Prostate gland (tissue), 2 donors: Measurements from ENCODE around the gene MCCC2. TPM values are rescaled to one million over a fixed set of nuclear protein-coding genes. Genes with fewer than 3 reads are reported as not detected.
"Not testable (repeated sequence)": the region's sequence is repeated elsewhere in the genome, so short reads cannot be mapped to it uniquely, and the experiment has no call there.

Experiments used
- DNase-seq: peaks from one replicate; pipeline ENCODE4 v3.0.0-alpha.2; 2019; ENCODE audit warnings: low spot score
- H3K27ac ChIP-seq, 2 donors: fragments of 200-600 bp; sonication (generic); 2 replicates each; pipeline ENCODE4 v1.5.1; 2017 to 2019
- H3K27me3 ChIP-seq: fragments of 200-600 bp; sonication (generic); replicated peaks from 2 replicates; pipeline ENCODE4 v1.5.1; 2019; ENCODE audit not compliant: insufficient read depth
- H3K36me3 ChIP-seq, 2 donors: fragments of 200-600 bp; sonication (generic); 1 replicate in 1 of 2; 2 replicates in 1 of 2; pipeline versions ENCODE4 v1.5.1 to v1.8.1; 2017 to 2019
- H3K4me1 ChIP-seq: fragments of 200-600 bp; sonication (generic); replicated peaks from 2 replicates; pipeline ENCODE4 v1.5.1; 2019
- H3K4me3 ChIP-seq, 2 donors: fragments of 200-600 bp; sonication (generic); 2 replicates each; pipeline ENCODE4 v1.5.1; 2017 to 2019
- H3K9me3 ChIP-seq: fragments of 200-600 bp; sonication (generic); 2 replicates; pipeline ENCODE4 v1.5.1; 2017
- CTCF ChIP-seq, 4 experiments: fragments of 200-600 bp in 2 of 4; fragments of 450-650 bp in 2 of 4; sonication (generic) in 2 of 4; IDR thresholded peaks; 1 replicate in 3 of 4; 2 replicates in 1 of 4; pipeline ENCODE4 v1.5.1; 2016 to 2019; ENCODE audit warnings: antibody characterized with exemption in 4 of 4, mild to moderate bottlenecking in 2 of 4, moderate library complexity in 2 of 4
- POLR2A ChIP-seq: fragments of 450-650 bp; IDR thresholded peaks from one replicate; pipeline ENCODE4 v1.6.1; 2016; ENCODE audit warnings: antibody characterized with exemption, mild to moderate bottlenecking
- POLR2AphosphoS5 ChIP-seq: sonication (generic); formaldehyde crosslinking; IDR thresholded peaks from one replicate; pipeline ENCODE4 v1.6.1; 2017; ENCODE audit warnings: antibody characterized with exemption
- WGBS: methylation state at CpG from one replicate; pipeline ENCODE4 v1.1.5; 2018; 5-methylcytosine and 5-hydroxymethylcytosine counted together
- intact Hi-C: fragments of 100-400 bp; cut with DNase I; formaldehyde crosslinking; loops from one replicate; pipeline ENCODE4 v1.14.2; 2022
- total RNA-seq, 2 donors: library from RNA; depleted of rRNA; stranded (reverse); fragments of >200 nt; gene quantifications; one replicate each; pipeline ENCODE4 v1.1.0, GENCODE V29; 2016

MCCC2 gene
- total RNA-seq, 2 donors from 2014 or later, result 53.0 to 141 TPM

GRCh38 chr5:71601222-71602026 is 14.3 kb downstream of the MCCC2 start:
- DNase-seq, result peak; percentile 60
- 18% methylated on average over 6 of the region's 6 CpGs for WGBS
- no peaks in the 10 kb centered on the region for H3K36me3 ChIP-seq
- intact Hi-C loops, result no loop called here
- TF ChIP-seq CTCF (IDR thresholded peaks at IDR 0.05), result peak in 3 of 4 experiments; percentile 38 to 57 (median 49)
- no peak for TF ChIP-seq POLR2A
- TF ChIP-seq POLR2AphosphoS5, result peak; percentile 54
- H3K27me3 ChIP-seq, result no peaks in the 10 kb centered on the region
- H3K4me3 ChIP-seq, result no peak overlapping the region
- H3K9me3 ChIP-seq, result no peaks in the 10 kb centered on the region
- peaks cover 11% of the 10 kb centered on the region for H3K4me1 ChIP-seq
- peak overlapping the region; percentile 6 to 64 for H3K27ac ChIP-seq

GRCh38 chr5:71609916-71610315 is 22.8 kb downstream of the MCCC2 start:
- H3K4me3 ChIP-seq, H3K27ac ChIP-seq, H3K27me3 ChIP-seq, H3K4me1 ChIP-seq, H3K9me3 ChIP-seq, H3K36me3 ChIP-seq, intact Hi-C loops, DNase-seq: not testable (repeated sequence)
- WGBS, result 94% methylated on average over 13 of the region's 16 CpGs

- intact Hi-C loops, result no loop called here
- TF ChIP-seq POLR2AphosphoS5 (no peak), CTCF (IDR thresholded peaks at IDR 0.05) (no peak), POLR2A (no peak)
- Histone ChIP-seq H3K36me3 (no peaks in the 10 kb centered on the region), H3K9me3 (no peaks in the 10 kb centered on the region), H3K27ac (no peak overlapping the region), H3K27me3 (no peaks in the 10 kb centered on the region), H3K4me3 (no peak overlapping the region), H3K4me1 (no peaks in the 10 kb centered on the region)
- WGBS, result 78% methylated on average over 4 of the region's 4 CpGs
- no peak for DNase-seq
Measured at GRCh38 chr5:71615809-71616208, 28.7 kb downstream of the MCCC2 start.

- Histone ChIP-seq H3K27ac (no peak overlapping the region), H3K27me3 (no peaks in the 10 kb centered on the region), H3K9me3 (no peaks in the 10 kb centered on the region), H3K36me3 (no peaks in the 10 kb centered on the region), H3K4me3 (no peak overlapping the region), H3K4me1 (no peaks in the 10 kb centered on the region)
- WGBS, result 100% methylated on average over 2 of the region's 2 CpGs
- intact Hi-C loops, result no loop called here
- TF ChIP-seq POLR2AphosphoS5 (no peak), CTCF (IDR thresholded peaks at IDR 0.05) (no peak), POLR2A (no peak)
- no peak for DNase-seq
Measured at GRCh38 chr5:71620630-71621029, 33.5 kb downstream of the MCCC2 start.

GRCh38 chr5:71621268-71621667 is 34.1 kb downstream of the MCCC2 start:
- Histone ChIP-seq H3K27ac (no peak overlapping the region), H3K9me3 (no peaks in the 10 kb centered on the region), H3K36me3 (no peaks in the 10 kb centered on the region), H3K4me1 (no peaks in the 10 kb centered on the region), H3K4me3 (no peak overlapping the region), H3K27me3 (no peaks in the 10 kb centered on the region)
- no peak for DNase-seq
- intact Hi-C loops, result no loop called here
- 94% methylated on average over 3 of the region's 3 CpGs for WGBS
- TF ChIP-seq CTCF (IDR thresholded peaks at IDR 0.05), result no peak
- no peak for TF ChIP-seq POLR2A
- TF ChIP-seq POLR2AphosphoS5, result no peak
